ENCODE measurements around the gene LSG1.

Gene LSG1

GRCh38 chr3:194687638-194688199, 15.7 kb upstream of the LSG1 start:
- peak; percentile 66 to 78 for DNase-seq (ENCODE audit: low read depth in 2 of 2)

GRCh38 chr3:194686816-194687637, 15.0 kb upstream of the LSG1 start:
- peak in 1 of 2 donors; percentile 22 for DNase-seq (ENCODE audit: low read depth in 2 of 2)

GRCh38 chr3:194686414-194686815, 14.4 kb upstream of the LSG1 start:
- no peak for DNase-seq (ENCODE audit: low read depth in 2 of 2)

GRCh38 chr3:194685718-194686413, 13.9 kb upstream of the LSG1 start, which contains the start of gene FAM43A:
Gene FAM43A (plus strand): TSS chr3:194685883. CDS start chr3:194686827, 944 bp downstream.
- peak; percentile 66 to 69 for DNase-seq (ENCODE audit: low read depth in 2 of 2)

- no peak for DNase-seq (ENCODE audit: low read depth in 2 of 2)
These were observed 13.2 kb upstream of the LSG1 start for GRCh38 chr3:194685065-194685717.

- DNase-seq (ENCODE audit: low read depth in 2 of 2), result no peak
These were observed 11.4 kb upstream of the LSG1 start for GRCh38 chr3:194683380-194683779.

GRCh38 chr3:194682694-194683310, 10.8 kb upstream of the LSG1 start:
- DNase-seq (ENCODE audit: low read depth in 2 of 2), result peak; percentile 44 to 55

- no peak for DNase-seq (ENCODE audit: low read depth in 2 of 2)
These were observed 10.2 kb upstream of the LSG1 start for GRCh38 chr3:194682189-194682693.

- DNase-seq (ENCODE audit: low read depth in 2 of 2), result no peak
These were observed 9.1 kb upstream of the LSG1 start for GRCh38 chr3:194680888-194681615.

GRCh38 chr3:194676471-194676870, 4.5 kb upstream of the LSG1 start:
- DNase-seq (ENCODE audit: low read depth in 2 of 2), result no peak

GRCh38 chr3:194675680-194676079, 3.7 kb upstream of the LSG1 start:
- DNase-seq (ENCODE audit: low read depth in 2 of 2), result no peak

GRCh38 chr3:194675081-194675640, 3.2 kb upstream of the LSG1 start:
- DNase-seq (ENCODE audit: low read depth in 2 of 2), result peak in 1 of 2 donors; percentile 60

- no peak for DNase-seq (ENCODE audit: low read depth in 2 of 2)
These were observed 1.8 kb upstream of the LSG1 start for GRCh38 chr3:194673761-194674160.

GRCh38 chr3:194672876-194673275, 885 bp upstream of the LSG1 start:
- DNase-seq (ENCODE audit: low read depth in 2 of 2), result no peak

- no peak for DNase-seq (ENCODE audit: low read depth in 2 of 2)
These were observed 486 bp downstream of the LSG1 start for GRCh38 chr3:194671511-194671899.

- no peak for DNase-seq (ENCODE audit: low read depth in 2 of 2)
These were observed 4.6 kb downstream of the LSG1 start for GRCh38 chr3:194667363-194667762.

- DNase-seq (ENCODE audit: low read depth in 2 of 2), result no peak
These were observed 7.1 kb downstream of the LSG1 start for GRCh38 chr3:194664857-194665256.

- DNase-seq (ENCODE audit: low read depth in 2 of 2), result no peak
These were observed 10.0 kb downstream of the LSG1 start for GRCh38 chr3:194661946-194662345.

GRCh38 chr3:194661374-194661773, 10.6 kb downstream of the LSG1 start:
- no peak for DNase-seq (ENCODE audit: low read depth in 2 of 2)

- DNase-seq (ENCODE audit: low read depth in 2 of 2), result no peak
These were observed 12.2 kb downstream of the LSG1 start for GRCh38 chr3:194659778-194660177.

Measured in stimulated activated CD4-positive, alpha-beta T cell treated with anti-CD3 and anti-CD28 coated beads, Interleukin-1b, Interleukin-23, amount 100 ng/mL, for 4 hours (primary cell).